Measurements from ENCODE around the gene PTPN3.
A peak's percentile ranks its signal among the peaks of the same experiment; 100 is the strongest.

The PTPN3 gene

GRCh38 chr9:109451311-109452025 is 46.6 kb downstream of the PTPN3 start:
- DNase-seq, result no peak

GRCh38 chr9:109450346-109450745 is 47.8 kb downstream of the PTPN3 start:
- no peak for DNase-seq

GRCh38 chr9:109449036-109449798 is 48.9 kb downstream of the PTPN3 start:
- no peak for DNase-seq

GRCh38 chr9:109448223-109448622 is 49.9 kb downstream of the PTPN3 start:
- DNase-seq, result no peak

- DNase-seq, result no peak
Measured at GRCh38 chr9:109447329-109448076, 50.6 kb downstream of the PTPN3 start.

- no peak for DNase-seq
Measured at GRCh38 chr9:109444771-109445320, 53.3 kb downstream of the PTPN3 start.

- no peak for DNase-seq
Measured at GRCh38 chr9:109442716-109443115, 55.4 kb downstream of the PTPN3 start.

GRCh38 chr9:109441296-109441695 is 56.8 kb downstream of the PTPN3 start:
- no peak for DNase-seq

GRCh38 chr9:109440797-109441287 is 57.3 kb downstream of the PTPN3 start:
- peak; percentile 32 to 57 for DNase-seq

- no peak for DNase-seq
Measured at GRCh38 chr9:109440117-109440515, 58.0 kb downstream of the PTPN3 start.

- DNase-seq, result no peak
Measured at GRCh38 chr9:109439378-109440116, 58.6 kb downstream of the PTPN3 start.

GRCh38 chr9:109437286-109437685 is 60.8 kb downstream of the PTPN3 start:
- no peak for DNase-seq

- DNase-seq, result no peak
Measured at GRCh38 chr9:109436071-109436470, 62.0 kb downstream of the PTPN3 start.

- no peak for DNase-seq
Measured at GRCh38 chr9:109433476-109433875, 64.6 kb downstream of the PTPN3 start.

- DNase-seq, result no peak
Measured at GRCh38 chr9:109430231-109430630, 67.9 kb downstream of the PTPN3 start.

GRCh38 chr9:109428854-109429253 is 69.3 kb downstream of the PTPN3 start:
- no peak for DNase-seq

- DNase-seq, result no peak
Measured at GRCh38 chr9:109427886-109428285, 70.2 kb downstream of the PTPN3 start.

GRCh38 chr9:109426626-109427402 is 71.3 kb downstream of the PTPN3 start:
- no peak for DNase-seq

GRCh38 chr9:109424618-109425017 is 73.5 kb downstream of the PTPN3 start:
- DNase-seq, result no peak

GRCh38 chr9:109423877-109424276 is 74.2 kb downstream of the PTPN3 start:
- no peak for DNase-seq

GRCh38 chr9:109422641-109423040 is 75.5 kb downstream of the PTPN3 start:
- no peak for DNase-seq

All from NCI-H1930 (cell line).